Uterus (tissue), 4 donors: ENCODE data around the gene ZNF264. TPM values are rescaled to one million over a fixed set of nuclear protein-coding genes. Genes with fewer than 3 reads are reported as not detected.

Experiments
- DNase-seq, 2 donors: peaks; one replicate each; pipeline ENCODE4 v3.0.0-alpha.2; 2019 to 2020
- H3K27ac ChIP-seq, 2 donors: fragments of 200-600 bp; sonication (generic); 1 replicate in 1 of 2; 2 replicates in 1 of 2; pipeline ENCODE4 v1.5.1; 2016 to 2018
- H3K27me3 ChIP-seq, 2 donors: fragments of 200-600 bp; sonication (generic); one replicate each; pipeline ENCODE4 v1.5.1; 2018 to 2019; ENCODE audit warnings: control low read depth in 1 of 2
- H3K36me3 ChIP-seq, 2 donors: fragments of 200-600 bp; sonication (generic); one replicate each; pipeline ENCODE4 v1.5.1; 2019; ENCODE audit warnings: control low read depth in 1 of 2
- H3K4me1 ChIP-seq, 2 donors: fragments of 200-600 bp; sonication (generic); one replicate each; pipeline ENCODE4 v1.5.1; 2018 to 2019; ENCODE audit warnings: control low read depth in 1 of 2
- H3K4me3 ChIP-seq, 2 donors: fragments of 200-600 bp; sonication (generic); 1 replicate in 1 of 2; 2 replicates in 1 of 2; pipeline ENCODE4 v1.5.1; 2018 to 2019; ENCODE audit warnings: mild to moderate bottlenecking in 1 of 2
- H3K9me3 ChIP-seq, 2 donors: fragments of 200-600 bp; sonication (generic); one replicate each; pipeline ENCODE4 v1.5.1; 2019; ENCODE audit warnings: control low read depth in 1 of 2
- POLR2A ChIP-seq, 2 donors: fragments of 450-650 bp; IDR thresholded peaks; one replicate each; pipeline ENCODE4 v1.6.1; 2016; ENCODE audit warnings: antibody characterized with exemption in 2 of 2, mild to moderate bottlenecking in 1 of 2, moderate library complexity in 1 of 2
- intact Hi-C: fragments of 100-400 bp; cut with DNase I; formaldehyde crosslinking; loops from one replicate; pipeline ENCODE4 v1.15.1; 2023; ENCODE audit warnings: low total_unique reads
- total RNA-seq, 4 donors: library from RNA; depleted of rRNA in 3 of 4; stranded (reverse); fragments of >200 nt in 3 of 4; gene quantifications; one replicate each; pipeline versions ENCODE4 v1.1.0 to v1.2.4, GENCODE V29; 2014 to 2023
- TF ChIP-seq, protein P1 (sequence below), 4 experiments: fragments of 200-600 bp in 2 of 4; fragments of 450-650 bp in 2 of 4; sonication (generic) in 2 of 4; IDR thresholded peaks; one replicate each; pipeline ENCODE4 v1.5.1; 2016 to 2019; ENCODE audit warnings: antibody characterized with exemption in 4 of 4, mild to moderate bottlenecking in 2 of 4, moderate library complexity in 1 of 4
- donor health status: DM: yes; HTN: yes; CAD: no.

The ZNF264 gene
- total RNA-seq, 4 donors from 2014 or later, result 16.8 to 109 (median 44.0) TPM

DNA sequence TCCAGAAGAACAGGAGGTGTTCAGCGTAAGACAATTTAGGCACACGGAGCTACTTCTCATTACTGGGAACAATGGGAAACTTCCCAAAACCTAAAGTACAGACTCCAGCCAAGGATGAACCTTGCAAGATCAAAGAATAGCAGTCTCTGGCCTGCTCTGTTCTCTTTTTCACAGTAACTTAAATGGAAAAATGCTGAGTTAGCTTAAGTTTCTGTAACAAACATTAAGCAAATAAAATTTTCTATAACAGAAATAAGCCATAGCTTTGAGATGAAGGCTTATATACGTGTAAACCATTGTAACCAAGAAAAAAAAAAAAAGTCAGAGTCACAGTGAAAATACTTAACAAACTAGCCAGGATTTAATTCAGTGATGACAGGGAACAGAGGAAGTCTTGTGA is 70.7 kb downstream of the ZNF264 start:
- Histone ChIP-seq H3K9me3 (peaks cover 0 to 20% of the 10 kb centered on the region in 2 donors), H3K36me3 (no peaks in the 10 kb centered on the region)
- no peak for TF ChIP-seq POLR2A (IDR thresholded peaks at IDR 0.05)
- TF ChIP-seq, protein P1, sequence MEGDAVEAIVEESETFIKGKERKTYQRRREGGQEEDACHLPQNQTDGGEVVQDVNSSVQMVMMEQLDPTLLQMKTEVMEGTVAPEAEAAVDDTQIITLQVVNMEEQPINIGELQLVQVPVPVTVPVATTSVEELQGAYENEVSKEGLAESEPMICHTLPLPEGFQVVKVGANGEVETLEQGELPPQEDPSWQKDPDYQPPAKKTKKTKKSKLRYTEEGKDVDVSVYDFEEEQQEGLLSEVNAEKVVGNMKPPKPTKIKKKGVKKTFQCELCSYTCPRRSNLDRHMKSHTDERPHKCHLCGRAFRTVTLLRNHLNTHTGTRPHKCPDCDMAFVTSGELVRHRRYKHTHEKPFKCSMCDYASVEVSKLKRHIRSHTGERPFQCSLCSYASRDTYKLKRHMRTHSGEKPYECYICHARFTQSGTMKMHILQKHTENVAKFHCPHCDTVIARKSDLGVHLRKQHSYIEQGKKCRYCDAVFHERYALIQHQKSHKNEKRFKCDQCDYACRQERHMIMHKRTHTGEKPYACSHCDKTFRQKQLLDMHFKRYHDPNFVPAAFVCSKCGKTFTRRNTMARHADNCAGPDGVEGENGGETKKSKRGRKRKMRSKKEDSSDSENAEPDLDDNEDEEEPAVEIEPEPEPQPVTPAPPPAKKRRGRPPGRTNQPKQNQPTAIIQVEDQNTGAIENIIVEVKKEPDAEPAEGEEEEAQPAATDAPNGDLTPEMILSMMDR (IDR thresholded peaks at IDR 0.05), result no peak

DNA sequence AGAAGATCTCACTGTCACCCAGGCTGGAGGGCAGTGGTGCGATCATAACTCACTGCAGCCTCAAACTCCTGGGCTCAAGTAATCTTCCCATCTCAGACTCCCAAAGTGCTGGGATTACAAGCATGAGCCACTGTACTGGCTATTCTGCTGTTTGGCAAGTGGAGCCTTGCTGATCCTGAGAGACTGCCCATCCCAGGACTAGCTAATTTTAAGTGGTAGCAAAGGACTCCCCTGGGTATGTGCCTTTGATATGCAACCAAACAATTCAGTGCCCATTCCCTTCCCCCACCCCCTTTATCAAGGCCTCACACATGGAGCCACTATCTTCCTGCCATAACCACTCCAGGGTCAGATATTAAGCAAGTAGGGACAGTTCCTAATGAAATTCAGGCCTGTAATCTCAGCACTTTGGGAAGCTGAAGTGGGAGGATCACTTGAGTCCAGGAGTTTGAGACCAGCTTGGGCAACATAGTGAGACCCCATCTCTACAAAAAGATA is 72.0 kb downstream of the ZNF264 start:
- intact Hi-C loops, result no loop called here
- Histone ChIP-seq H3K27ac (no peak overlapping the region), H3K27me3 (no peaks in the 10 kb centered on the region), H3K4me1 (no peaks in the 10 kb centered on the region), H3K9me3 (peaks cover 0 to 18% of the 10 kb centered on the region in 2 donors), H3K36me3 (no peaks in the 10 kb centered on the region), H3K4me3 (no peak overlapping the region)
- no peak for TF ChIP-seq POLR2A (IDR thresholded peaks at IDR 0.05)
- TF ChIP-seq, protein P1 (IDR thresholded peaks at IDR 0.05), result no peak
- DNase-seq, result no peak

More for the DNA sequence above, 70.7 kb downstream of the ZNF264 start:
- Histone ChIP-seq H3K4me3 (no peak overlapping the region), H3K4me1 (no peaks in the 10 kb centered on the region), H3K27me3 (no peaks in the 10 kb centered on the region), H3K27ac (no peak overlapping the region)
- no peak for DNase-seq
- intact Hi-C loops, result no loop called here

DNA sequence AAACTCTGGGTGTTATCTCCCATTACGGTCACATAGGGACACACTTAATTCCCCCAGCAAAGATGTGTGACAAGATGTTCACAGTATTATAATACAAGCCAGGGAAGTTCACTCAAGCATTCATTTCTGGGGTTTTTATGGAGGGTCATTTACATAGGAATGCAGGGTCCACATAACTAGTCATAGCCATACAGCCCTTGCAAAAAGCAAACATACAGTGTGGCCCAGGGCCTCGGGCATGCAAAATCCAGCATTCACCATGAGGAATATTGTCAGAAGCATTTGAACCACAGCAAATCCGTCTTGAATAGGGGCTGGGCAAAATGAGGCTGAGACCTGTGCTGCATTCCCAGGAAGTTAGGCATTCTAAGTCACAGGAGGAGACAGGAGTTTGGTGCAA is 76.0 kb downstream of the ZNF264 start:
- Histone ChIP-seq H3K27ac (no peak overlapping the region), H3K27me3 (no peaks in the 10 kb centered on the region), H3K4me3 (no peak overlapping the region), H3K4me1 (no peaks in the 10 kb centered on the region), H3K9me3 (no peaks in the 10 kb centered on the region), H3K36me3 (no peaks in the 10 kb centered on the region)
- DNase-seq, result no peak
- TF ChIP-seq POLR2A (IDR thresholded peaks at IDR 0.05), result no peak
- TF ChIP-seq, protein P1 (IDR thresholded peaks at IDR 0.05), result no peak
- intact Hi-C loops, result no loop called here

DNA sequence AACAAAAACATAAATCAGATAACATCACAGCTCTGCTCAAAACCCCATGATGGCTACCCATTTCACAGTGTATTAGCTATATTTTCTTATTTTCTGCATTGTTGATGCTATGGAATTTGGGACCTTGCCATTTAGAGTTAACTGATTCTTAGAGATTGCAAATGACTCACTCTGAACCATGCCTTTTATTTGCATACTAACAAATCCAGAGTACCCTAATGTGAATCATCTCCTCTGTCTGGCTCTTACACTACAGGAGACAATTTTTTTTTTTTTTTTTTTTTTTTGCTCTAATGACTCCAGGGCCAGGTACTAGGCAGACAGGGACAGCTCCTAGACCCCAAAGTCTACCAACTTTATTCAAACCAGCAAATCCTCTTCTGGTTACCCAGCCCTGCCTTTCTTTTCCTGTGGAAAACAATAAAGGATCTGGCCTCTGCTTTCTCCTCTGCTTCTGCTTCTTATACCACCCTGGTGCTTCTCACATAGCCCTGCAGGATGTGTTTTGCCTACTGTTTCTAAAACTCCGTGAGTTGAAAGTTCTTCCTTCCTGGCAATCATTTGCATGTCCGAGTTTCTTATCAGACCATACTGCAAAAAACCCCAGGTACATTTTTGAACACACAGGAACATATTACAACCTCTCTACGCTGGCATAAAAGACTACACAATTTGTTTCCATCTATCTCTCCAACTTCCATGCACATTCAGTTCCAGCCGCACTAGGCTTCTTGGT is 78.4 kb downstream of the ZNF264 start:
- TF ChIP-seq, protein P1 (IDR thresholded peaks at IDR 0.05), result no peak
- TF ChIP-seq POLR2A (IDR thresholded peaks at IDR 0.05), result no peak

DNA sequence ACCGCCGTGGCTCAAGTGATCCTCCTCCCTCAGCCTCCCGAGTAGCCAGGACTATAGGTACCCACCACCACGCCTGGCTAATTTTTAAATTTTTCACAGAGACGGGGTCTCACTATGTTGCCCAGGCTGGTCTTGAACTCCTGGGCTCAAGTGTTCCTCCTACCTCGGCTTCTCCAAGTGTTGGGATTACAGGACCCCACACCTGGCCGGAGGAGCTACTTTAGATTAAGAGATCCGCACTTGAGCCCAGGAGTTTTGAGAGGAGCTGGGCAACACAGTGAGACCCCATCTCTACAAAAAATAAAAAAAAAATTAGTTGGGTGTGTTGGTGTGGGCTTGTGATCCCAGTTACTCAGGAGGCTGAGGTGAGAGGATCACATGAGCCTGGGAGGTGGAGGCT is 80.0 kb downstream of the ZNF264 start:
- H3K4me3 ChIP-seq, result no peak overlapping the region
- intact Hi-C loops, result no loop called here
- DNase-seq, result no peak
- H3K36me3 ChIP-seq, result no peaks in the 10 kb centered on the region
- no peak for TF ChIP-seq POLR2A (IDR thresholded peaks at IDR 0.05)
- TF ChIP-seq, protein P1 (IDR thresholded peaks at IDR 0.05), result no peak
- H3K27ac ChIP-seq, result no peak overlapping the region
- H3K9me3 ChIP-seq, result no peaks in the 10 kb centered on the region
- no peaks in the 10 kb centered on the region for H3K27me3 ChIP-seq
- no peaks in the 10 kb centered on the region for H3K4me1 ChIP-seq

More for the DNA sequence above, 78.4 kb downstream of the ZNF264 start:
- no peak overlapping the region for H3K4me3 ChIP-seq
- no peak for DNase-seq
- H3K27me3 ChIP-seq, result no peaks in the 10 kb centered on the region
- H3K9me3 ChIP-seq, result no peaks in the 10 kb centered on the region
- intact Hi-C loops, result no loop called here
- no peaks in the 10 kb centered on the region for H3K36me3 ChIP-seq
- H3K4me1 ChIP-seq, result no peaks in the 10 kb centered on the region
- no peak overlapping the region for H3K27ac ChIP-seq
